Pancreas (tissue), 10 donors: ENCODE results near the gene MRTFB. TPM values are rescaled to one million over a fixed set of nuclear protein-coding genes. Genes with fewer than 3 reads are reported as not detected.

Experiments used
- ATAC-seq, 4 donors: fragments of 200-7000 bp; cut with Tn5 transposase; one replicate each; pipeline versions ENCODE4 v1.8.0 to v1.9.1; 2020; ENCODE audit warnings: mild to moderate bottlenecking in 4 of 4, moderate library complexity in 4 of 4
- DNase-seq, 6 donors: peaks; one replicate each; pipeline ENCODE4 v3.0.0-alpha.2; 2020
- FAIRE-seq: peaks from 2 replicates; lab custom pipeline; 2012; peaks lifted over from hg19 to GRCh38; lab: Jason Lieb, UNC
- H3K27ac ChIP-seq, 4 donors: fragments of 200-600 bp; sonication (generic); 1 replicate in 3 of 4; 2 replicates in 1 of 4; pipeline versions ENCODE4 v1.5.0 to v1.8.0; 2020
- H3K27me3 ChIP-seq, 4 donors: fragments of 200-600 bp; one replicate each; pipeline ENCODE4 v1.8.0; 2021
- H3K36me3 ChIP-seq, 3 donors: fragments of 200-600 bp; sonication (generic) in 1 of 3; one replicate each; pipeline versions ENCODE4 v1.5.0 to v1.8.0; 2020 to 2021
- H3K4me1 ChIP-seq, 3 donors: fragments of 200-600 bp; one replicate each; pipeline ENCODE4 v1.8.0; 2021
- H3K4me3 ChIP-seq, 4 donors: fragments of 200-600 bp; sonication (generic) in 2 of 4; one replicate each; pipeline versions ENCODE4 v1.5.0 to v1.8.0; 2020 to 2021
- H3K9me3 ChIP-seq, 4 donors: fragments of 200-600 bp; one replicate each; pipeline ENCODE4 v1.8.0; 2021
- CTCF ChIP-seq, 4 donors: fragments of 200-600 bp; sonication (generic) in 3 of 4; IDR thresholded peaks; one replicate each; pipeline versions ENCODE4 v1.5.0 to v1.8.0; 2021; ENCODE audit warnings: antibody characterized with exemption in 4 of 4
- WGBS, 2 donors: extraction: QIAGEN DNeasy Blood & Tissue Kit; methylation state at CpG; one replicate each; pipeline ENCODE4 v1.1.7; 2013; 5-methylcytosine and 5-hydroxymethylcytosine counted together
- intact Hi-C, 3 donors: fragments of 100-400 bp; cut with DNase I; formaldehyde crosslinking; loops; one replicate each; pipeline versions ENCODE4 v1.11.1 to v1.14.2; 2022
- polyA plus RNA-seq, 2 donors: library from polyadenylated mRNA; stranded (reverse); fragments of 200-250 nt; gene quantifications; one replicate each; pipeline ENCODE4 v1.2.3, GENCODE V29; 2013
- total RNA-seq, 6 donors: library from RNA; stranded (reverse); fragmentation: NEBNext Ultra II Directional in 4 of 6; extraction: Animal tissue kit (Norgen Biotek cat#: 25700) in 4 of 6; gene quantifications; one replicate each; pipeline versions ENCODE4 v1.2.1 to v1.2.4, GENCODE V29; 2021 to 2023
- donor health status: healthy with polysubstance abuse.
- donor health status: DM: no; HTN: no; CAD: no; lungs with moderate emphysema.
- donor health status: DM: no; HTN: no; CAD: no.
- donor health status: control.
- donor health status: control.
- donor health status: Bipolar disorder and iron deficiency.
- donor health status: DM: yes; HTN: yes; CAD: no.
- donor health status: DM: no; HTN: no; CAD: no.
- donor health status: DM: no; HTN: no; CAD: no.
- donor health status: DM: yes; HTN: yes; CAD: no.

MRTFB gene
- total and polyA plus RNA-seq, 8 donors = 8.7 to 36.6 (median 24.4) TPM

GRCh38 chr16:14028202-14028601 lies 42.9 kb upstream of the MRTFB start:
- ATAC-seq (no peak), FAIRE-seq (no peak), DNase-seq (no peak)
- intact Hi-C loops = loop anchor here in 1 of 3 donors (5.0 kb wide), 1 partner anchor 189 kb away; no protein-coding TSS in a partner anchor
- 53 to 73% methylated on average over 3 of the region's 3 CpGs for WGBS, 2 donors
- H3K4me1 ChIP-seq = no peaks in the 10 kb centered on the region
- no peaks in the 10 kb centered on the region for H3K27me3 ChIP-seq
- TF ChIP-seq CTCF (IDR thresholded peaks at IDR 0.05) = no peak
- no peak overlapping the region for H3K4me3 ChIP-seq
- H3K36me3 ChIP-seq = no peaks in the 10 kb centered on the region
- no peaks in the 10 kb centered on the region for H3K9me3 ChIP-seq
- H3K27ac ChIP-seq = no peak overlapping the region

GRCh38 chr16:14029658-14030057 lies 41.5 kb upstream of the MRTFB start:
- H3K4me1 ChIP-seq = no peaks in the 10 kb centered on the region
- WGBS, 2 donors = 56 to 69% methylated on average over 6 of the region's 6 CpGs
- no peak for DNase-seq
- no peak overlapping the region for H3K27ac ChIP-seq
- no peaks in the 10 kb centered on the region for H3K9me3 ChIP-seq
- no peaks in the 10 kb centered on the region for H3K36me3 ChIP-seq
- H3K27me3 ChIP-seq = no peaks in the 10 kb centered on the region
- H3K4me3 ChIP-seq = no peak overlapping the region
- no peak for FAIRE-seq
- ATAC-seq = no peak
- TF ChIP-seq CTCF (IDR thresholded peaks at IDR 0.05) = no peak
- intact Hi-C loops = loop anchor here in 1 of 3 donors (5.0 kb wide), 1 partner anchor 188 kb away; no protein-coding TSS in a partner anchor

GRCh38 chr16:14035092-14035491 lies 36.0 kb upstream of the MRTFB start:
- Histone ChIP-seq H3K9me3 (no peaks in the 10 kb centered on the region), H3K27me3 (no peaks in the 10 kb centered on the region), H3K4me3 (no peak overlapping the region), H3K36me3 (no peaks in the 10 kb centered on the region), H3K27ac (no peak overlapping the region), H3K4me1 (no peaks in the 10 kb centered on the region)
- FAIRE-seq (no peak), DNase-seq (no peak), ATAC-seq (no peak)
- WGBS, 2 donors = 86 to 88% methylated on average over 5 of the region's 5 CpGs
- no peak for TF ChIP-seq CTCF (IDR thresholded peaks at IDR 0.05)
- intact Hi-C loops = no loop called here

- FAIRE-seq (no peak), ATAC-seq (no peak), DNase-seq (no peak)
- H3K27me3 ChIP-seq = no peaks in the 10 kb centered on the region
- TF ChIP-seq CTCF (IDR thresholded peaks at IDR 0.05) = no peak
- H3K9me3 ChIP-seq = no peaks in the 10 kb centered on the region
- WGBS, 2 donors = 92 to 97% methylated on average over 7 of the region's 7 CpGs
- H3K4me3 ChIP-seq = no peak overlapping the region
- no peak overlapping the region for H3K27ac ChIP-seq
- intact Hi-C loops = no loop called here
- no peaks in the 10 kb centered on the region for H3K36me3 ChIP-seq
- no peaks in the 10 kb centered on the region for H3K4me1 ChIP-seq
Observed at GRCh38 chr16:14036889-14037288, 34.2 kb upstream of the MRTFB start.

- no peaks in the 10 kb centered on the region for H3K9me3 ChIP-seq
- ATAC-seq = no peak
Observed at GRCh38 chr16:14037960-14038359, 33.2 kb upstream of the MRTFB start.

More at GRCh38 chr16:14037960-14038359, 33.2 kb upstream of the MRTFB start:
- TF ChIP-seq CTCF (IDR thresholded peaks at IDR 0.05) = no peak
- intact Hi-C loops = no loop called here
- Histone ChIP-seq H3K4me1 (no peaks in the 10 kb centered on the region), H3K27me3 (no peaks in the 10 kb centered on the region), H3K27ac (no peak overlapping the region), H3K36me3 (no peaks in the 10 kb centered on the region), H3K4me3 (no peak overlapping the region)
- DNase-seq (no peak), FAIRE-seq (no peak)
- WGBS, 2 donors = 96 to 99% methylated on average over 3 of the region's 3 CpGs
